ENCODE measurements around the gene BAK1.
"Not testable (repeated sequence)": the region's sequence is repeated elsewhere in the genome, so short reads cannot be mapped to it uniquely, and the experiment has no call there.

DNA sequence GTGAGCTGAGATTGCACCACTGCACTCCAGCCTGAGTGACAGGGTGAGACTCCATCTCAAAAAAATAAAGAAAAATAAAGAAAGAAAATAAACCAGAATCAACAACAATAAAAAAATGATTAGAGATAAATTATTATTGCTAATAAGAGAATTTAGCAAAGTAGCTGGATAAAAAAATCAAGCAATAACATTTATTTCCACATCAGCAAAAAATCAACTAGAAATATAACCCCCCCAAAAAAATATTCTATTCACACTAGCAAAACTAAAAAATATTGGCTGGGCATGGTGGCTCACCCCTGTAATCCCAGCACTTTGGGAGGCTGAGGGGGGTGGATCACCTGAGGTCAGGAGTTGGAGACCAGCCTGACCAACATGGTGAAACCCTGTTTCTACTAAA is 49.5 kb downstream of the BAK1 start:
- TF ChIP-seq CTCF, POLR2A, POLR2AphosphoS5 (IDR thresholded peaks at IDR 0.05): not testable (repeated sequence)

All from transverse colon (tissue), 4 donors.